Parathyroid adenoma (tissue), 2 donors: ENCODE measurements around the gene BRAT1.
"Not testable (repeated sequence)": the region's sequence is repeated elsewhere in the genome, so short reads cannot be mapped to it uniquely, and the experiment has no call there.

Experiments used
- H2AFZ ChIP-seq: fragments of 300-600 bp; sonication (generic); one replicate; pipeline ENCODE4 v1.7.0; 2017; ENCODE audit warnings: antibody characterized with exemption, mild to moderate bottlenecking
- H3K27ac ChIP-seq: fragments of 300-600 bp; sonication (generic); one replicate; pipeline ENCODE4 v1.7.0; 2017
- H3K27me3 ChIP-seq: fragments of 300-600 bp; sonication (generic); one replicate; pipeline ENCODE4 v1.7.0; 2017; ENCODE audit warnings: low read length; ENCODE audit not compliant: control insufficient read depth, insufficient read depth
- H3K36me3 ChIP-seq: fragments of 300-600 bp; sonication (generic); one replicate; pipeline ENCODE4 v1.7.0; 2017; ENCODE audit warnings: low read length; ENCODE audit not compliant: control insufficient read depth, insufficient read depth
- H3K4me1 ChIP-seq: fragments of 300-600 bp; sonication (generic); one replicate; pipeline ENCODE4 v1.7.0; 2017; ENCODE audit warnings: control low read depth
- H3K4me2 ChIP-seq: fragments of 300-600 bp; sonication (generic); one replicate; pipeline ENCODE4 v1.7.0; 2017; ENCODE audit warnings: low read length
- H3K4me3 ChIP-seq: fragments of 300-600 bp; sonication (generic); one replicate; pipeline ENCODE4 v1.7.0; 2017; ENCODE audit warnings: low read depth, low read length
- H3K79me2 ChIP-seq: fragments of 300-600 bp; sonication (generic); one replicate; pipeline ENCODE4 v1.7.0; 2017; ENCODE audit warnings: control low read depth
- H3K9ac ChIP-seq: fragments of 300-600 bp; sonication (generic); one replicate; pipeline ENCODE4 v1.7.0; 2017; ENCODE audit warnings: mild to moderate bottlenecking
- H3K9me3 ChIP-seq: fragments of 300-600 bp; sonication (generic); one replicate; pipeline ENCODE4 v1.7.0; 2017; ENCODE audit warnings: low read length; ENCODE audit not compliant: control insufficient read depth
- TF ChIP-seq, protein P1 (sequence below): fragments of 300-600 bp; sonication (generic); IDR thresholded peaks from one replicate; pipeline ENCODE4 v1.7.0; 2017; ENCODE audit warnings: antibody characterized with exemption, mild to moderate bottlenecking
- donor health status: primary hyperparathyroidism.

The BRAT1 gene

DNA sequence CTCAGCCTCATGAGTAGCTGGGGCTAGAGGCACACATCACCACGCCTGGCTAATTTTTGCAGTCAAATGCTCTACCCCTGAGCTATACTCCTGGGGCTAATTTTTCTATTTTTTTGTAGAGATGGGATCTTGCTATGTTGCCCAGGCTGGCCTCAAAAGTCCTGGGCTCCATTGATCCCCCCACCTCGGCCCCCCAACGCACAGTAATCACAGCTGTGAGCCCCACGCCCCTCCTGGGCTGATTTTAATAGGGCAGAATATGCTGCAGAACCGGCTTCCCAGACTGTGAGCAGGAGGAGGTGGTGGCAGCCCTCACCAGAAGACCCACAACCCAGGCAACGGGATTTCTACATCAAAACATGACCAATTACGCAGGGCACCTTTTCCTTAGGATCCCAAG is 15.2 kb downstream of the BRAT1 start:
- no peak overlapping the region for H3K9ac ChIP-seq
- H3K4me1 ChIP-seq = no peaks in the 10 kb centered on the region
- H2AFZ ChIP-seq = no peak overlapping the region
- H3K4me3 ChIP-seq = no peak overlapping the region
- H3K27ac ChIP-seq = no peak overlapping the region
- H3K36me3 ChIP-seq = no peaks in the 10 kb centered on the region
- no peak overlapping the region for H3K4me2 ChIP-seq
- no peaks in the 10 kb centered on the region for H3K79me2 ChIP-seq
- TF ChIP-seq, protein P1, sequence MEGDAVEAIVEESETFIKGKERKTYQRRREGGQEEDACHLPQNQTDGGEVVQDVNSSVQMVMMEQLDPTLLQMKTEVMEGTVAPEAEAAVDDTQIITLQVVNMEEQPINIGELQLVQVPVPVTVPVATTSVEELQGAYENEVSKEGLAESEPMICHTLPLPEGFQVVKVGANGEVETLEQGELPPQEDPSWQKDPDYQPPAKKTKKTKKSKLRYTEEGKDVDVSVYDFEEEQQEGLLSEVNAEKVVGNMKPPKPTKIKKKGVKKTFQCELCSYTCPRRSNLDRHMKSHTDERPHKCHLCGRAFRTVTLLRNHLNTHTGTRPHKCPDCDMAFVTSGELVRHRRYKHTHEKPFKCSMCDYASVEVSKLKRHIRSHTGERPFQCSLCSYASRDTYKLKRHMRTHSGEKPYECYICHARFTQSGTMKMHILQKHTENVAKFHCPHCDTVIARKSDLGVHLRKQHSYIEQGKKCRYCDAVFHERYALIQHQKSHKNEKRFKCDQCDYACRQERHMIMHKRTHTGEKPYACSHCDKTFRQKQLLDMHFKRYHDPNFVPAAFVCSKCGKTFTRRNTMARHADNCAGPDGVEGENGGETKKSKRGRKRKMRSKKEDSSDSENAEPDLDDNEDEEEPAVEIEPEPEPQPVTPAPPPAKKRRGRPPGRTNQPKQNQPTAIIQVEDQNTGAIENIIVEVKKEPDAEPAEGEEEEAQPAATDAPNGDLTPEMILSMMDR = no peak
- H3K27me3 ChIP-seq = no peaks in the 10 kb centered on the region
- no peaks in the 10 kb centered on the region for H3K9me3 ChIP-seq

- TF ChIP-seq, protein P1 = no peak
- no peak overlapping the region for H2AFZ ChIP-seq
- no peak overlapping the region for H3K4me2 ChIP-seq
- H3K4me1 ChIP-seq = no peaks in the 10 kb centered on the region
- H3K27me3 ChIP-seq = no peaks in the 10 kb centered on the region
- no peaks in the 10 kb centered on the region for H3K36me3 ChIP-seq
- H3K79me2 ChIP-seq = no peaks in the 10 kb centered on the region
- H3K4me3 ChIP-seq = no peak overlapping the region
- H3K9me3 ChIP-seq = no peaks in the 10 kb centered on the region
- H3K9ac ChIP-seq = no peak overlapping the region
- no peak overlapping the region for H3K27ac ChIP-seq
Observed at GRCh38 chr7:2539031-2539911, 16.1 kb downstream of the BRAT1 start.

- no peaks in the 10 kb centered on the region for H3K9me3 ChIP-seq
- no peaks in the 10 kb centered on the region for H3K36me3 ChIP-seq
- H3K27me3 ChIP-seq = no peaks in the 10 kb centered on the region
- H3K9ac ChIP-seq = no peak overlapping the region
- no peak overlapping the region for H3K4me3 ChIP-seq
- no peak overlapping the region for H3K27ac ChIP-seq
- TF ChIP-seq, protein P1 = no peak
- no peak overlapping the region for H3K4me2 ChIP-seq
- H3K4me1 ChIP-seq = no peaks in the 10 kb centered on the region
- no peak overlapping the region for H2AFZ ChIP-seq
- H3K79me2 ChIP-seq = no peaks in the 10 kb centered on the region
Observed at GRCh38 chr7:2537981-2538851, 17.1 kb downstream of the BRAT1 start.

DNA sequence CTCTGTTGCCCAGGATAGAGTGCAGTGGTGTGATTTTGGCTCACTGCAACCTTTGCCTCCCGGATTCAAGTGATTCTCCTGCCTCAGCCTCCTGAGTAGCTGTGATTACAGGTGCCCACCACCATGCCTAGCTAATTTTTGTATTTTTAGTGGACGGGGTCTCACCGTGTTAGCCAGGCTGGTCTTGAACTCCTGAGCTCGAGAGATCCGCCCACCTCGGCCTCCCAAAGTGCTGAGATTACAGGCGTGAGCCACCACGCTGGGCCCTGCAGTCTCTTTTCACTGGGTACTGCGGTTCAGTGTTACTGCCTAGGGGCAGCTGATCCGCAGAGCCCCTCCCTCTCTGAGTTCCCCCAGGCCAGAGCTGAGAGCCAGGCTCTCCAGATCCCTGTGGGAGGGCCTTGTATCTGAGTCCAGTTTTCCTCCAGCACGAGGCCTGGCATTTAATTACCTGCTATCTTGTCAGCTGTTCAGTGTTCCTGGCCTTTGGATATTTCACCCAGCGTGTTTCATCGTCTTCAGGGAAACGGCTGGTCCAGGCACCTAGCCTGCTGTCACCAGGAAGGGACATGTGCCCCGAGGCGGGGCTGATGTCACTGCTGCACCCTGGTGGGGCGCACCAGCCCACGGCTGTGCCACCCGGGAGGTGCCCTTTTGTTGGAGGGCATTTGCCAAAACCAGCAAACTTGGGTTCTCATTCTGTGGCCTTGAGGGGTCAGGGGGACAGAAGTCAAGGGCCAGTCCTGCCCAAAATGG is 19.3 kb downstream of the BRAT1 start:
- not testable (repeated sequence) for H3K9me3 ChIP-seq, H2AFZ ChIP-seq, H3K27me3 ChIP-seq, H3K27ac ChIP-seq, H3K9ac ChIP-seq, H3K79me2 ChIP-seq, H3K4me1 ChIP-seq, H3K36me3 ChIP-seq, H3K4me3 ChIP-seq, H3K4me2 ChIP-seq

- H3K36me3 ChIP-seq, H3K4me2 ChIP-seq, H3K27ac ChIP-seq, H3K27me3 ChIP-seq, H3K4me1 ChIP-seq, H3K9ac ChIP-seq, H3K79me2 ChIP-seq, H3K4me3 ChIP-seq, H2AFZ ChIP-seq, H3K9me3 ChIP-seq: not testable (repeated sequence)
Observed at GRCh38 chr7:2534214-2534613, 21.1 kb downstream of the BRAT1 start.

- not testable (repeated sequence) for H3K9me3 ChIP-seq, H2AFZ ChIP-seq, H3K27ac ChIP-seq, H3K9ac ChIP-seq, H3K4me3 ChIP-seq, H3K4me1 ChIP-seq, H3K4me2 ChIP-seq, H3K27me3 ChIP-seq, H3K36me3 ChIP-seq, H3K79me2 ChIP-seq
Observed at GRCh38 chr7:2533566-2533965, 21.8 kb downstream of the BRAT1 start.

- H3K9me3 ChIP-seq, H3K27ac ChIP-seq: not testable (repeated sequence)
Observed at GRCh38 chr7:2532816-2533215, 22.5 kb downstream of the BRAT1 start.

More at GRCh38 chr7:2532816-2533215, 22.5 kb downstream of the BRAT1 start:
- H3K27me3 ChIP-seq, H3K4me1 ChIP-seq, H3K79me2 ChIP-seq, H3K4me2 ChIP-seq, H3K36me3 ChIP-seq, H3K9ac ChIP-seq, H2AFZ ChIP-seq, H3K4me3 ChIP-seq: not testable (repeated sequence)
